ENCODE data around the gene GANC.

Gene GANC

GRCh38 chr15:42353061-42353460 lies 80.1 kb downstream of the GANC start:
- ATAC-seq (ENCODE audit: insufficient read depth, low read depth) (no peak), DNase-seq (no peak)
- Histone ChIP-seq H3K4me3 (ENCODE audit: low read depth in 1 of 2, low read length in 2 of 2) (no peak overlapping the region), H3K27ac (ENCODE audit: low read length) (no peak overlapping the region), H2AFZ (ENCODE audit: low read depth, low read length) (no peak overlapping the region), H3K27me3 (ENCODE audit: insufficient read depth, low read length, poor library complexity) (no peaks in the 10 kb centered on the region), H3K79me2 (ENCODE audit: insufficient read depth, low read length) (no peaks in the 10 kb centered on the region), H3K9me3 (ENCODE audit: insufficient read depth, low read length, severe bottlenecking) (no peaks in the 10 kb centered on the region), H4K20me1 (ENCODE audit: insufficient read depth, low read length) (no peaks in the 10 kb centered on the region), H3K4me1 (ENCODE audit: insufficient read depth, low read length) (no peaks in the 10 kb centered on the region), H3K4me2 (ENCODE audit: insufficient read depth, low read length) (no peak overlapping the region), H3K36me3 (ENCODE audit: insufficient read depth, low read length) (no peaks in the 10 kb centered on the region; the same call in 1 of the 2 replicates), H3K9ac (ENCODE audit: low read depth, low read length) (no peak overlapping the region)
- TF ChIP-seq CTCF (IDR thresholded peaks at IDR 0.05; ENCODE audit: borderline replicate concordance, extremely low read depth, low read length, poor library complexity, severe bottlenecking), result no peak
- TF ChIP-seq EZH2 (IDR thresholded peaks at IDR 0.05; ENCODE audit: borderline replicate concordance, low read depth, low read length, severe bottlenecking), result no peak

- no peak for DNase-seq
- Histone ChIP-seq H4K20me1 (ENCODE audit: insufficient read depth, low read length) (no peaks in the 10 kb centered on the region), H3K4me1 (ENCODE audit: insufficient read depth, low read length) (no peaks in the 10 kb centered on the region), H3K36me3 (ENCODE audit: insufficient read depth, low read length) (no peaks in the 10 kb centered on the region; the same call in 1 of the 2 replicates), H3K9me3 (ENCODE audit: insufficient read depth, low read length, severe bottlenecking) (no peaks in the 10 kb centered on the region), H2AFZ (ENCODE audit: low read depth, low read length) (no peak overlapping the region), H3K79me2 (ENCODE audit: insufficient read depth, low read length) (no peaks in the 10 kb centered on the region), H3K9ac (ENCODE audit: low read depth, low read length) (no peak overlapping the region), H3K4me2 (ENCODE audit: insufficient read depth, low read length) (no peak overlapping the region), H3K27me3 (ENCODE audit: insufficient read depth, low read length, poor library complexity) (no peaks in the 10 kb centered on the region), H3K4me3 (ENCODE audit: low read depth in 1 of 2, low read length in 2 of 2) (no peak overlapping the region), H3K27ac (ENCODE audit: low read length) (no peak overlapping the region)
- TF ChIP-seq CTCF (IDR thresholded peaks at IDR 0.05; ENCODE audit: borderline replicate concordance, extremely low read depth, low read length, poor library complexity, severe bottlenecking), result no peak
- no peak for TF ChIP-seq EZH2 (IDR thresholded peaks at IDR 0.05; ENCODE audit: borderline replicate concordance, low read depth, low read length, severe bottlenecking)
- ATAC-seq (ENCODE audit: insufficient read depth, low read depth), result no peak
Measured at GRCh38 chr15:42354824-42355223, 81.8 kb downstream of the GANC start.

- Histone ChIP-seq H2AFZ (ENCODE audit: low read depth, low read length) (no peak overlapping the region), H4K20me1 (ENCODE audit: insufficient read depth, low read length) (no peaks in the 10 kb centered on the region), H3K27me3 (ENCODE audit: insufficient read depth, low read length, poor library complexity) (no peaks in the 10 kb centered on the region), H3K9me3 (ENCODE audit: insufficient read depth, low read length, severe bottlenecking) (no peaks in the 10 kb centered on the region), H3K27ac (ENCODE audit: low read length) (no peak overlapping the region), H3K36me3 (ENCODE audit: insufficient read depth, low read length) (no peaks in the 10 kb centered on the region; the same call in 1 of the 2 replicates), H3K4me3 (ENCODE audit: low read depth in 1 of 2, low read length in 2 of 2) (no peak overlapping the region), H3K4me1 (ENCODE audit: insufficient read depth, low read length) (no peaks in the 10 kb centered on the region), H3K79me2 (ENCODE audit: insufficient read depth, low read length) (no peaks in the 10 kb centered on the region), H3K9ac (ENCODE audit: low read depth, low read length) (no peak overlapping the region), H3K4me2 (ENCODE audit: insufficient read depth, low read length) (no peak overlapping the region)
- no peak for DNase-seq
- TF ChIP-seq CTCF (IDR thresholded peaks at IDR 0.05; ENCODE audit: borderline replicate concordance, extremely low read depth, low read length, poor library complexity, severe bottlenecking), result no peak
- TF ChIP-seq EZH2 (IDR thresholded peaks at IDR 0.05; ENCODE audit: borderline replicate concordance, low read depth, low read length, severe bottlenecking), result no peak
- no peak for ATAC-seq (ENCODE audit: insufficient read depth, low read depth)
Measured at GRCh38 chr15:42355291-42355690, 82.3 kb downstream of the GANC start.

- no peaks in the 10 kb centered on the region for H3K4me1 ChIP-seq (ENCODE audit: insufficient read depth, low read length)
- no peak overlapping the region for H3K4me2 ChIP-seq (ENCODE audit: insufficient read depth, low read length)
- no peak overlapping the region for H3K9ac ChIP-seq (ENCODE audit: low read depth, low read length)
- DNase-seq (no peak), ATAC-seq (ENCODE audit: insufficient read depth, low read depth) (no peak)
- TF ChIP-seq CTCF (IDR thresholded peaks at IDR 0.05; ENCODE audit: borderline replicate concordance, extremely low read depth, low read length, poor library complexity, severe bottlenecking) (no peak), EZH2 (IDR thresholded peaks at IDR 0.05; ENCODE audit: borderline replicate concordance, low read depth, low read length, severe bottlenecking) (no peak)
- H3K36me3 ChIP-seq (ENCODE audit: insufficient read depth, low read length), result no peaks in the 10 kb centered on the region; the same call in 1 of the 2 replicates
- no peaks in the 10 kb centered on the region for H3K27me3 ChIP-seq (ENCODE audit: insufficient read depth, low read length, poor library complexity)
- H3K4me3 ChIP-seq (ENCODE audit: low read depth in 1 of 2, low read length in 2 of 2), result no peak overlapping the region
- no peaks in the 10 kb centered on the region for H3K79me2 ChIP-seq (ENCODE audit: insufficient read depth, low read length)
- no peaks in the 10 kb centered on the region for H4K20me1 ChIP-seq (ENCODE audit: insufficient read depth, low read length)
- no peak overlapping the region for H3K27ac ChIP-seq (ENCODE audit: low read length)
- H2AFZ ChIP-seq (ENCODE audit: low read depth, low read length), result no peak overlapping the region
- H3K9me3 ChIP-seq (ENCODE audit: insufficient read depth, low read length, severe bottlenecking), result no peaks in the 10 kb centered on the region
Measured at GRCh38 chr15:42356851-42357250, 83.8 kb downstream of the GANC start.

Measured in DND-41 (cell line).